Kidney epithelial cell (primary cell): ENCODE results near the gene DACT3. TPM values are rescaled to one million over a fixed set of nuclear protein-coding genes. Genes with fewer than 3 reads are reported as not detected.

Experiments used
- DNase-seq: peaks from one replicate; pipeline ENCODE4 v3.0.0-alpha.2; 2010; ENCODE audit warnings: low read depth
- H3K27me3 ChIP-seq: 2 replicates; pipeline ENCODE4 v1.6.0; 2011; ENCODE audit warnings: low read length; ENCODE audit not compliant: control insufficient read depth, insufficient read depth
- H3K36me3 ChIP-seq: 2 replicates; pipeline ENCODE4 v1.5.1; 2011; ENCODE audit warnings: low read length; ENCODE audit not compliant: control insufficient read depth, insufficient read depth
- H3K4me3 ChIP-seq: 2 replicates; pipeline ENCODE4 v1.5.1; 2011; ENCODE audit warnings: low read depth, mild to moderate bottlenecking, control low read depth, low read length
- total RNA-seq: library from RNA; depleted of rRNA; stranded (reverse); fragments of >200 nt; gene quantifications from 2 replicates; pipeline ENCODE4 v1.2.3, GENCODE V29; 2015
- TF ChIP-seq, protein P1 (sequence below): IDR thresholded peaks from 2 replicates; pipeline ENCODE4 v1.5.1; 2011; ENCODE audit warnings: mild to moderate bottlenecking, moderate library complexity, low read length, control low read depth, inconsistent platforms; ENCODE audit not compliant: insufficient read depth, poor library complexity, severe bottlenecking

The DACT3 gene
- total RNA-seq, 1 donor from 2014 or later = 0.33 TPM

DNA sequence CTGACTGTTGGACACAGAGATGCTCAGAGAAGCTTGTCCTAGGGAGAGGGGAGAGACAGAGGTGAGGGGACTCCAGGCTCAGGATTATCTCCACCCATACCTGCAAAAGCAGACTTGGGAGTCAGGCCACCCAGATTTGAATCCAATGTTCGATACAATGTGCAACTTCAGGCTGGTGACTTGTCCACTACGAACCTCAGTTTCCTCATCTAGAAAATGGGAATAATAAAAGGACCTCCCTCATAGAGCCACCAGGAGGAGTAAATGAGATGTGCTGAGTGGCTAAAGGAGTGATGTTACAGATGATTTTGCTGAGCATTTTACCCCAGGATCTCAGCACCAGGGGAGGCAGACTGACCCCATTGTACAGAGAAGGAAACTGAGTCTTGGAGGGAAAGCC lies 31.0 kb upstream of the DACT3 start:
- Histone ChIP-seq H3K4me3 (no peak overlapping the region), H3K27me3 (no peaks in the 10 kb centered on the region), H3K36me3 (peaks cover 11% of the 10 kb centered on the region)
- no peak for DNase-seq
- TF ChIP-seq, protein P1, sequence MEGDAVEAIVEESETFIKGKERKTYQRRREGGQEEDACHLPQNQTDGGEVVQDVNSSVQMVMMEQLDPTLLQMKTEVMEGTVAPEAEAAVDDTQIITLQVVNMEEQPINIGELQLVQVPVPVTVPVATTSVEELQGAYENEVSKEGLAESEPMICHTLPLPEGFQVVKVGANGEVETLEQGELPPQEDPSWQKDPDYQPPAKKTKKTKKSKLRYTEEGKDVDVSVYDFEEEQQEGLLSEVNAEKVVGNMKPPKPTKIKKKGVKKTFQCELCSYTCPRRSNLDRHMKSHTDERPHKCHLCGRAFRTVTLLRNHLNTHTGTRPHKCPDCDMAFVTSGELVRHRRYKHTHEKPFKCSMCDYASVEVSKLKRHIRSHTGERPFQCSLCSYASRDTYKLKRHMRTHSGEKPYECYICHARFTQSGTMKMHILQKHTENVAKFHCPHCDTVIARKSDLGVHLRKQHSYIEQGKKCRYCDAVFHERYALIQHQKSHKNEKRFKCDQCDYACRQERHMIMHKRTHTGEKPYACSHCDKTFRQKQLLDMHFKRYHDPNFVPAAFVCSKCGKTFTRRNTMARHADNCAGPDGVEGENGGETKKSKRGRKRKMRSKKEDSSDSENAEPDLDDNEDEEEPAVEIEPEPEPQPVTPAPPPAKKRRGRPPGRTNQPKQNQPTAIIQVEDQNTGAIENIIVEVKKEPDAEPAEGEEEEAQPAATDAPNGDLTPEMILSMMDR = no peak

- Histone ChIP-seq H3K4me3 (no peak overlapping the region), H3K36me3 (peaks cover 10% of the 10 kb centered on the region), H3K27me3 (no peaks in the 10 kb centered on the region)
- no peak for DNase-seq
- TF ChIP-seq, protein P1 = no peak
Measured at GRCh38 chr19:46691104-46691503, 30.1 kb upstream of the DACT3 start.

GRCh38 chr19:46689358-46689757 lies 28.4 kb upstream of the DACT3 start:
- H3K4me3 ChIP-seq = no peak overlapping the region
- no peak for DNase-seq
- no peaks in the 10 kb centered on the region for H3K27me3 ChIP-seq
- TF ChIP-seq, protein P1 = no peak
- H3K36me3 ChIP-seq = peaks cover 10% of the 10 kb centered on the region

DNA sequence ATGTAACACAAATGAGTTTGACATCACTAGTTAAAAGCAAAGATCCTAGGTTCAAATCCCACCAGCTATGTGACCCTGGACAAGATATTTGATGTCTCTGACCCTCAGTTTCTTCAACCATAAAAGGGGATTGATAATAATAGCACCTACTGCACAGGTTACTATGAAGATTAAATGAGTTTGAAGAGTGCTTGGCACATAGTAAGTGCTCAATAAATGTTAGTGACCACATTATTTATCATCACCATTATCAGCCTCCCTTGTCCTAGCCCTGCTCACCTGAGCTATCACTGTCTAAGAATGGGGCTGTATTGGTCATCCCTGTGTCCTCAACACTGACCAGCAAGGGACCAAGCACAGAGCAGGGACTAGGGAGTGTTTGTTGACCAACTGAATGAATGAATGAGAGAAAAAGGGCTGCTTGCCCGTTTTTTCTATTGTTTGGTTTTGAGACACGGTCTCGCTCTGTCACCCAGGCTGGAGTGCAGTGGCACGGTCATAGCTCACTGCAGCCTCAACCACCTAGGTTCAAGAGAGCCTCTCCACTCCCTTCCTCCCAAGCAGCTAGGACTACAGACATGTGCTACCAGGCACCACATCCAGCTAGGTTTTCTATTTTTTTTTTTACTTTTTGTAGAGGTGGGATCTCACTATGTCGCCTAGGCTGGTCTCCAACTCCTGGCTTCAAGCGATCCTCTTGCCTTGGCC lies 26.6 kb upstream of the DACT3 start:
- TF ChIP-seq, protein P1 = no peak
- Histone ChIP-seq H3K36me3 (peaks cover 10% of the 10 kb centered on the region), H3K4me3 (no peak overlapping the region), H3K27me3 (no peaks in the 10 kb centered on the region)
- DNase-seq = no peak

DNA sequence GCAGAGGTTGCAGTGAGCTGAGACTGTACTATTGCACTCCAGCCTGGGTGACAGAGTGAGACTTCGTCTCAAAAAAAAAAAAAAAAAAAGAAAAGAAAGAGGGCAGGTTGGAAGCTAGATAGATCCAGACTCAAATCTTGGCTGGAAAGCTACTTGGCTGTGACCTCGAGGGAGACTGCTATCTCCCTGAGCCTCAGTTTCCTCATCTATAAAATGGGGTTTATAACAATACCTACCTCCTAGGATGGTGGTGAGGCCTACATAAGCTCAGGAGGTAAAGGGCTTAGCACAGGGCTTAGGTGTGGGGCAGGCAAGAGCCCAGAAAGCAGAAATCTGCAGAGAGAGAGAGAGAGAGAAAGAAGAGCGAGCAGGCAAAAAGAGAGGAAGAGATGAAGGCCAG lies 24.2 kb upstream of the DACT3 start:
- DNase-seq = no peak
- Histone ChIP-seq H3K36me3 (no peaks in the 10 kb centered on the region), H3K4me3 (no peak overlapping the region), H3K27me3 (no peaks in the 10 kb centered on the region)
- TF ChIP-seq, protein P1 = no peak
